Measurements from ENCODE around the gene STAB1. TPM values are rescaled to one million over a fixed set of nuclear protein-coding genes. Genes with fewer than 3 reads are reported as not detected.

STAB1 gene
- total RNA-seq, 1 donor from 2014 or later = not detected

- no peaks in the 10 kb centered on the region for H3K36me3 ChIP-seq
- Mint-ChIP-seq H3K36me3 (no peaks in the 10 kb centered on the region), H3K27ac (no peak overlapping the region), H3K9me3 (no peaks in the 10 kb centered on the region), H3K4me1 (no peaks in the 10 kb centered on the region), H3K27me3 (ENCODE audit: insufficient read depth, low read depth) (peaks cover 2% of the 10 kb centered on the region), H3K4me3 (no peak overlapping the region)
- H3K9ac ChIP-seq = no peak overlapping the region
- H3K27me3 ChIP-seq = no peaks in the 10 kb centered on the region
- no peak overlapping the region for H3K4me2 ChIP-seq
- no peak for DNase-seq (ENCODE audit: low spot score)
- no peaks in the 10 kb centered on the region for H3K9me3 ChIP-seq (ENCODE audit: low read depth)
- H3F3A ChIP-seq (ENCODE audit: low read depth) = no peaks in the 10 kb centered on the region
- H4K20me1 ChIP-seq (ENCODE audit: low read depth) = no peaks in the 10 kb centered on the region
- TF ChIP-seq, protein P1, sequence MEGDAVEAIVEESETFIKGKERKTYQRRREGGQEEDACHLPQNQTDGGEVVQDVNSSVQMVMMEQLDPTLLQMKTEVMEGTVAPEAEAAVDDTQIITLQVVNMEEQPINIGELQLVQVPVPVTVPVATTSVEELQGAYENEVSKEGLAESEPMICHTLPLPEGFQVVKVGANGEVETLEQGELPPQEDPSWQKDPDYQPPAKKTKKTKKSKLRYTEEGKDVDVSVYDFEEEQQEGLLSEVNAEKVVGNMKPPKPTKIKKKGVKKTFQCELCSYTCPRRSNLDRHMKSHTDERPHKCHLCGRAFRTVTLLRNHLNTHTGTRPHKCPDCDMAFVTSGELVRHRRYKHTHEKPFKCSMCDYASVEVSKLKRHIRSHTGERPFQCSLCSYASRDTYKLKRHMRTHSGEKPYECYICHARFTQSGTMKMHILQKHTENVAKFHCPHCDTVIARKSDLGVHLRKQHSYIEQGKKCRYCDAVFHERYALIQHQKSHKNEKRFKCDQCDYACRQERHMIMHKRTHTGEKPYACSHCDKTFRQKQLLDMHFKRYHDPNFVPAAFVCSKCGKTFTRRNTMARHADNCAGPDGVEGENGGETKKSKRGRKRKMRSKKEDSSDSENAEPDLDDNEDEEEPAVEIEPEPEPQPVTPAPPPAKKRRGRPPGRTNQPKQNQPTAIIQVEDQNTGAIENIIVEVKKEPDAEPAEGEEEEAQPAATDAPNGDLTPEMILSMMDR (IDR thresholded peaks at IDR 0.05) = no peak
- TF ChIP-seq EZH2phosphoT487 (IDR thresholded peaks at IDR 0.05) (no peak), EZH2 (IDR thresholded peaks at IDR 0.05) (no peak)
- peaks cover 10% of the 10 kb centered on the region for H3K4me1 ChIP-seq
- H3K27ac ChIP-seq = no peak overlapping the region
- H3K79me2 ChIP-seq (ENCODE audit: low read depth) = no peaks in the 10 kb centered on the region
- no peak overlapping the region for H3K4me3 ChIP-seq
- H2AFZ ChIP-seq (replicated peaks) = no peak overlapping the region
These were observed 6.9 kb downstream of the STAB1 start for GRCh38 chr3:52502001-52502400.

DNA sequence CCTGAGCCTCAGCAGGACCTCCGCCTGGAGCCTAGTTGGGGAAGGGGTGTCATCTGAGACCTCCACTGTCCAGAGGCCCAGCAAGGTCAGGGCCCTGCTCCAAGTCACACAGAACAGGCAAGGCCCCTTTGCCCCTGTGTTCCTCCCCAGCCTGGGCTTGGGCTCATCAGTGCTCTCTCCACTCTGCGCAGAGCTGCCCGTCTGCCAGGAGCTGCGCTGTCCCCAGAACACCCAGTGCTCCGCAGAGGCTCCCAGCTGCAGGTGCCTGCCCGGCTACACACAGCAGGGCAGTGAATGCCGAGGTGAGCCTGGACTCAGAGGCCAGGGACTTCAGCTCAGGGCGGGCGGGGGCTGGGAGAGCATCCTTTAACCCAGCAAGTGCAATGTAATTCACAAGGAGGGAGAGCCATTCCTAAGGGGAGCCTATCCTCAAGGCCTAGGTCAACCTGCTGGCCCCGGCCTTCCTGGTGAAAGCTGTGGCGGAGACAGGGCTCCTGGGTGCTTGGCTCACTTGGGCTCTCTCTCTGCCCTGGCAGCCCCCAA, 7.7 kb downstream of the STAB1 start:
- Histone ChIP-seq H3K79me2 (ENCODE audit: low read depth) (no peaks in the 10 kb centered on the region), H3K9me3 (ENCODE audit: low read depth) (no peaks in the 10 kb centered on the region), H3K27me3 (no peaks in the 10 kb centered on the region), H3K4me3 (no peak overlapping the region), H3K4me2 (no peak overlapping the region), H3K36me3 (no peaks in the 10 kb centered on the region), H3K27ac (no peak overlapping the region), H4K20me1 (ENCODE audit: low read depth) (no peaks in the 10 kb centered on the region), H3F3A (ENCODE audit: low read depth) (no peaks in the 10 kb centered on the region), H3K4me1 (peaks cover 19% of the 10 kb centered on the region), H3K9ac (no peak overlapping the region), H2AFZ (replicated peaks) (no peak overlapping the region)
- Mint-ChIP-seq H3K27ac (no peak overlapping the region), H3K27me3 (ENCODE audit: insufficient read depth, low read depth) (peaks cover 2% of the 10 kb centered on the region), H3K9me3 (no peaks in the 10 kb centered on the region), H3K36me3 (no peaks in the 10 kb centered on the region), H3K4me3 (no peak overlapping the region), H3K4me1 (peaks cover 4% of the 10 kb centered on the region)
- DNase-seq (ENCODE audit: low spot score) = no peak
- TF ChIP-seq, protein P1 (IDR thresholded peaks at IDR 0.05) = no peak
- TF ChIP-seq EZH2phosphoT487 (IDR thresholded peaks at IDR 0.05) (no peak), EZH2 (IDR thresholded peaks at IDR 0.05) (no peak)

DNA sequence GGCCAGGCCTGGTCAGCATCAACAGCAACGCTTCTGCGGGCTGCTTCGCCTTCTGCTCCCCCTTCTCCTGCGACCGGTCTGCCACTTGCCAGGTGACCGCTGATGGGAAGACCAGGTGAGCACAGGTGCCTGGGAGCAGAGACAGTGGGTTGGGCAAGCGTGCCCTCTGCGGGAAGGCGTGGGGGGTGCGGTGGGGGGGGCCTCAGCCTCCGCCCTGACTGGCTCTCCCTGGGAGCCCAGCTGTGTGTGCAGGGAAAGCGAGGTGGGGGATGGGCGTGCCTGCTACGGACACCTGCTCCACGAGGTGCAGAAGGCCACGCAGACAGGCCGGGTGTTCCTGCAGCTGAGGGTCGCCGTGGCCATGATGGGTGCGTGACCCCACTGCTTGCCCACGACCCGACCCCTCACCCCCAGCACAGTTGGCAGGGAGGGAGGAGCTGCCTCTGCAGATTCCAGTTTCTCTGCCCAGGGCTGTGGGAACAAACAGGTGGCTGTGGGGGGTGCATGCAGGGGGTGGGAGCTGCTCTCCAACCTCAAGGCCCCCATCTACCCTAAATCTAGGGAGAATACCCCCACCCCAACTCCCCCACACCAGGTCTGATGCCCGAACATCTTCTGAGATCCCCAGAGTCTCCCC, 8.8 kb downstream of the STAB1 start:
- no peaks in the 10 kb centered on the region for H4K20me1 ChIP-seq (ENCODE audit: low read depth)
- H3K4me2 ChIP-seq = no peak overlapping the region
- H3K27ac ChIP-seq = no peak overlapping the region
- no peaks in the 10 kb centered on the region for H3F3A ChIP-seq (ENCODE audit: low read depth)
- TF ChIP-seq EZH2 (IDR thresholded peaks at IDR 0.05) = no peak
- TF ChIP-seq EZH2phosphoT487 (IDR thresholded peaks at IDR 0.05) = no peak
- TF ChIP-seq, protein P1 (IDR thresholded peaks at IDR 0.05) = no peak
- H3K9ac ChIP-seq = no peak overlapping the region
- no peak for DNase-seq (ENCODE audit: low spot score)
- H3K27me3 ChIP-seq = no peaks in the 10 kb centered on the region
- H3K9me3 Mint-ChIP-seq = no peaks in the 10 kb centered on the region
- no peak overlapping the region for H3K27ac Mint-ChIP-seq
- H3K4me3 Mint-ChIP-seq = no peak overlapping the region
- H2AFZ ChIP-seq (replicated peaks) = no peak overlapping the region
- H3K36me3 ChIP-seq = no peaks in the 10 kb centered on the region
- peaks cover 6% of the 10 kb centered on the region for H3K4me1 Mint-ChIP-seq
- peaks cover 2% of the 10 kb centered on the region for H3K27me3 Mint-ChIP-seq (ENCODE audit: insufficient read depth, low read depth)
- no peak overlapping the region for H3K4me3 ChIP-seq
- H3K4me1 ChIP-seq = peaks cover 19% of the 10 kb centered on the region
- no peaks in the 10 kb centered on the region for H3K79me2 ChIP-seq (ENCODE audit: low read depth)
- no peaks in the 10 kb centered on the region for H3K36me3 Mint-ChIP-seq
- H3K9me3 ChIP-seq (ENCODE audit: low read depth) = no peaks in the 10 kb centered on the region

Measured in neural progenitor cell (in vitro differentiated cells).